Measurements from ENCODE around the gene VRK2. TPM values are rescaled to one million over a fixed set of nuclear protein-coding genes. Genes with fewer than 3 reads are reported as not detected.

VRK2 gene
- total RNA-seq, 1 experiment from 2014 or later: 33.0 TPM

DNA sequence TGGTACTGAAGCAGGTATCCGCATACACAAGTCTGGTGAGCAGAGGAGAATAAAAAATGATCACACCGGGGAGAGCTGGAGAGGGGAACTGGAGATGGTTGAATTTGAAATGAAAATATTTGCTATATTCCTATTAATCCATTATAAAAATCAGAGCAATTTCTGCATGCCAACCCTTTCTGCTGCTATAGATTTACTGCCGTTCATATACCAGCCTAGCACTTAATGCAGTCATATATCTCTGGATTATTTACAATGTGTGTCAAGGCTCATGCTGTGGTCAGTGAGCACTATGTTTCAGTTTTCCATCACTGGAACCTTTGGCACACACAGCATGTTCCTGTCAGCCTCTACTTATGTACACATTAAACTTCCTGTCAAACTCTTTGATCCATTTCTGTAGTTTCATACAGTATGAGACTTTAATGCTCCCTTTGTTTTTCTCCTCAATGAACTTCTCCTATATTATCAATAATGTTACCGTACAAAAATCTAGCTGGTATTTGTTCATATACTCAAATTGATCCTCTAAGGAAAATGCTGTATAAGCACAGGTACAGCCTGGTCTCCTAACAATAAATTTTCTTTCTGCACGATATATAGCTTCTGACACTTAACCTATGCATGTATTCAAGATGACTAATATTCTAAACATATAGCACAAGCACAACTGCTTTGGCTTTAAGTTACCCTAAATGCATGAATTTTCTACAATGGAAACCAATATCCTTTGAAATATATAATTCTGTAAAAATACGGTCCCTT lies 157.8 kb downstream of the VRK2 start (continued):
- TF ChIP-seq ELF1 (IDR thresholded peaks at IDR 0.05; ENCODE audit: borderline replicate concordance, low read depth): no peak

DNA sequence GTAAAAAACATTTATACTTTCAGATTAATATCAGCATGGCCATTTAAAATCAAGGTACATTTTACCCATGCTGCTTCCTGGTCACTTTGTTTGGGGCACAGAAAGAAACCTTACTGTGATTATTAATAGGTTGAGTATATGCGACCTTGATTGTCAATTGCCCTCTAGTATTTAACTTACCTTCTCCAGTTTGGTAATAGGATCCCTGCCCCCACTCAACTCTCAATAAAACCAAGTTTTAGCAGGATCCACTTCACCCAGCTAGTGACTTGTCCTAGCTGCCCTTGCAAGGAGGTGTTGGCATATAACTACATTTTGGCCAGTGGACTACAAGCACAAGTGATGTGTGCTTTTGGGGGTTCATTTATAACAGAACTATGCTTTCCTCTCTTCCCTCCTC lies 160.2 kb downstream of the VRK2 start:
- intact Hi-C loops (cut with micrococcal nuclease): no loop called here
- no peaks in the 10 kb centered on the region for H4K20me1 ChIP-seq (ENCODE audit: insufficient read depth)
- CTCF ChIA-PET: no interaction called here
- TF ChIP-seq ZNF274 (IDR thresholded peaks at IDR 0.05; ENCODE audit: low read depth, low read length) (no peak), CBX3 (IDR thresholded peaks at IDR 0.05; ENCODE audit: low read depth) (no peak), JUND (IDR thresholded peaks at IDR 0.05) (no peak), FOSL1 (IDR thresholded peaks at IDR 0.05; ENCODE audit: low read depth) (no peak)
- TF ChIP-seq, protein P1, sequence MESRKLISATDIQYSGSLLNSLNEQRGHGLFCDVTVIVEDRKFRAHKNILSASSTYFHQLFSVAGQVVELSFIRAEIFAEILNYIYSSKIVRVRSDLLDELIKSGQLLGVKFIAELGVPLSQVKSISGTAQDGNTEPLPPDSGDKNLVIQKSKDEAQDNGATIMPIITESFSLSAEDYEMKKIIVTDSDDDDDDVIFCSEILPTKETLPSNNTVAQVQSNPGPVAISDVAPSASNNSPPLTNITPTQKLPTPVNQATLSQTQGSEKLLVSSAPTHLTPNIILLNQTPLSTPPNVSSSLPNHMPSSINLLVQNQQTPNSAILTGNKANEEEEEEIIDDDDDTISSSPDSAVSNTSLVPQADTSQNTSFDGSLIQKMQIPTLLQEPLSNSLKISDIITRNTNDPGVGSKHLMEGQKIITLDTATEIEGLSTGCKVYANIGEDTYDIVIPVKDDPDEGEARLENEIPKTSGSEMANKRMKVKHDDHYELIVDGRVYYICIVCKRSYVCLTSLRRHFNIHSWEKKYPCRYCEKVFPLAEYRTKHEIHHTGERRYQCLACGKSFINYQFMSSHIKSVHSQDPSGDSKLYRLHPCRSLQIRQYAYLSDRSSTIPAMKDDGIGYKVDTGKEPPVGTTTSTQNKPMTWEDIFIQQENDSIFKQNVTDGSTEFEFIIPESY (IDR thresholded peaks at IDR 0.05; ENCODE audit: extremely low read depth, insufficient replicate concordance, low read length): no peak
- TF ChIP-seq, protein P2, sequence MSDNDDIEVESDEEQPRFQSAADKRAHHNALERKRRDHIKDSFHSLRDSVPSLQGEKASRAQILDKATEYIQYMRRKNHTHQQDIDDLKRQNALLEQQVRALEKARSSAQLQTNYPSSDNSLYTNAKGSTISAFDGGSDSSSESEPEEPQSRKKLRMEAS (IDR thresholded peaks at IDR 0.05): no peak
- H3K27me3 ChIP-seq (ENCODE audit: insufficient read depth, low read length): no peaks in the 10 kb centered on the region
- H3K9ac ChIP-seq (ENCODE audit: low read length): no peak overlapping the region
- H3K4me1 ChIP-seq (ENCODE audit: control insufficient read depth in 1 of 2, insufficient read depth in 2 of 2, low read length in 2 of 2): no peaks in the 10 kb centered on the region
- H3K27ac ChIP-seq (ENCODE audit: low read depth, low read length): no peak overlapping the region
- peaks cover 2 to 7% of the 10 kb centered on the region in 2 experiments; a peak in 3 of 4 replicates for H3K36me3 ChIP-seq (ENCODE audit: control insufficient read depth in 1 of 2, insufficient read depth in 2 of 2, low read length in 2 of 2)
- no peak overlapping the region for H2AFZ ChIP-seq (ENCODE audit: low read depth, low read length, poor library complexity, severe bottlenecking)
- ATAC-seq (no peak), DNase-seq (ENCODE audit: low read depth, low spot score) (no peak)
- H3K79me2 ChIP-seq (ENCODE audit: insufficient read depth, low read length): peaks cover 34% of the 10 kb centered on the region
- RAD21 ChIA-PET (ENCODE audit: low non-redundant PET in 1 of 2, low total read pairs in 2 of 2, uncharacterized antibody in 2 of 2, unreplicated experiment in 2 of 2): no interaction called here
- BruUV-seq (replicated peaks): no TSS peak
- POLR2A ChIA-PET: no interaction called here
- H3K9me2 ChIP-seq (ENCODE audit: insufficient read depth): no peaks in the 10 kb centered on the region
- H3K9me3 ChIP-seq (ENCODE audit: control insufficient read depth in 1 of 2, insufficient read depth in 1 of 2, low read depth in 1 of 2, low read length in 2 of 2): no peaks in the 10 kb centered on the region; a peak in 1 of 4 replicates
- no peak overlapping the region for H3K4me2 ChIP-seq (ENCODE audit: low read length)
- no peak overlapping the region for H3K4me3 ChIP-seq (replicated peaks in 1 of 2; ENCODE audit: low read depth in 1 of 2, low read length in 2 of 2)
